Large intestine (tissue), 3 donors: ENCODE data around the gene C12orf42. TPM values are rescaled to one million over a fixed set of nuclear protein-coding genes. Genes with fewer than 3 reads are reported as not detected.
"Not testable (repeated sequence)": the region's sequence is repeated elsewhere in the genome, so short reads cannot be mapped to it uniquely, and the experiment has no call there.

Source experiments
- DNase-seq, 2 donors: peaks; one replicate each; pipeline versions ENCODE4 v3.0.0 to v3.0.0-alpha.2; 2013
- H3K27ac ChIP-seq: one replicate; pipeline ENCODE4 v1.5.1; 2013; ENCODE audit warnings: low read length
- H3K27me3 ChIP-seq: 2 replicates; pipeline ENCODE4 v1.6.1; 2013; ENCODE audit warnings: low read length; ENCODE audit not compliant: control insufficient read depth, insufficient read depth
- H3K36me3 ChIP-seq: 2 replicates; pipeline ENCODE4 v1.6.1; 2013; ENCODE audit warnings: low read length; ENCODE audit not compliant: control insufficient read depth, insufficient read depth
- H3K4me1 ChIP-seq: one replicate; pipeline ENCODE4 v1.6.1; 2013; ENCODE audit warnings: low read length; ENCODE audit not compliant: control insufficient read depth, insufficient read depth
- H3K4me3 ChIP-seq: one replicate; pipeline ENCODE4 v1.5.1; 2013; ENCODE audit warnings: low read length
- H3K9me3 ChIP-seq: one replicate; pipeline ENCODE4 v1.6.1; 2013; ENCODE audit warnings: mild to moderate bottlenecking, low read depth, low read length, moderate library complexity; ENCODE audit not compliant: control insufficient read depth
- WGBS: methylation state at CpG from one replicate; pipeline ENCODE4 v1.1.5; 2013; ENCODE audit warnings: low lambda C conversion rate; ENCODE audit not compliant: insufficient coverage; 5-methylcytosine and 5-hydroxymethylcytosine counted together
- polyA plus RNA-seq: library from polyadenylated mRNA; unstranded; fragments of 120-200 nt; gene quantifications from one replicate; pipeline ENCODE4 v1.2.1, GENCODE V29; 2013

Gene C12orf42
- polyA plus RNA-seq, 1 donor: 0.16 TPM

DNA sequence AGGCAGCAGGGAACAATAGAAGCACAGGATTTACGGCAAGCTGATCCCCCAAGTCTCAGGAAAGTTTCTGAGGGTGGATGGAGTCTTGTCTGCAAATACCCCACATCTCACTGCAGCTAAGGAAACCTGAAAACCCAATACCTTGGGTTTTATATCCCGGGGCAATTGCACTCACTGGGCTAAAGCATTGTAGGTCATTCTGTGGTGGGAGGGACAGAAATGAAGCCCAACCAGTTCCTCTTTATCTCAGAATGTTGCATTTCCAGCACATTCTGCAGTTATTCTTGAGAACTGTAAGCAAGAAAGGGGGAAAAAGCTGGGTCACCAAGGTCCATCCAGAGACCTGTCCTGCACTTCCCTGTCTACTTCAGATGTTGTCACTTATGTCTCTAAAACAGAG is 39.8 kb downstream of the C12orf42 start:
- H3K27me3 ChIP-seq: no peaks in the 10 kb centered on the region
- WGBS: no CpG with 5 or more reads among the region's 2 CpGs
- DNase-seq: no peak
- no peaks in the 10 kb centered on the region for H3K4me1 ChIP-seq
- no peaks in the 10 kb centered on the region for H3K9me3 ChIP-seq
- H3K27ac ChIP-seq: no peak overlapping the region
- no peak overlapping the region for H3K4me3 ChIP-seq
- no peaks in the 10 kb centered on the region for H3K36me3 ChIP-seq

DNA sequence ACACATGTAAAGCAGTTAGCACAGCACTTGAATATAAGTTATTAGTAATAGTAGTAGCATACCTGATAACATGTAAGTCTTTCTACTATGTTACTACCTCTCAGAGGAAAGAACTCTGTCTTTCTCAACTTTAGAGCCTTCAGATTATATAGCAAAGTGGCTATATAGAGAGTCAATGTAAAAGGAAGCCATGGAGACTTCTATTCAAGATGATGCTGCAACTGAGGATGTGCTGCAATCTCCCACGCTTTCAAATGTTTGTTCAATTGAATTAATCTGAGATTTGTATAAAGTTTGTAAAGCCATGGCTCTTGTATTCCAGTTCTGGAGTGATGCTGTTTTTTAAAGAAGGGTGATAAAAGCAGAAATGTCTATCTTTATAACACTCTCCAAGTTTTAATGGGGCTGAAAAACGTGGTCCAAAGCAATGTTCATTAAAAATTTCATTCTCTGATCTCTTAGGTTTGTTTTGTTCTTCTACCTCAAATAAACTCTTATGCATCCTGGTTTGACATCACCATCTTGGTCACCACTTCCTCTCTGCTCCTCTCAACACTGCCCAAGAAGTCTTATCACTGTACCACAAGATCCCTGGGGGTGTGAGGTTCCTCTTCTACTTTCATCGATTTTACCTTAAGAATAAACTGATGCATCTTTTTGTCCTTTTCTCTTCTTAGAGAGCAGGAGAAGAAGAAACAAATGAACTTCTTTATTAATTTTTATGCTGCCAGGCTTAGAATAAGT is 40.6 kb downstream of the C12orf42 start:
- 68% methylated on average over 2 of the region's 3 CpGs for WGBS
- Histone ChIP-seq H3K9me3 (no peaks in the 10 kb centered on the region), H3K36me3 (no peaks in the 10 kb centered on the region), H3K27ac (no peak overlapping the region), H3K4me1 (no peaks in the 10 kb centered on the region), H3K27me3 (no peaks in the 10 kb centered on the region), H3K4me3 (no peak overlapping the region)
- no peak for DNase-seq

DNA sequence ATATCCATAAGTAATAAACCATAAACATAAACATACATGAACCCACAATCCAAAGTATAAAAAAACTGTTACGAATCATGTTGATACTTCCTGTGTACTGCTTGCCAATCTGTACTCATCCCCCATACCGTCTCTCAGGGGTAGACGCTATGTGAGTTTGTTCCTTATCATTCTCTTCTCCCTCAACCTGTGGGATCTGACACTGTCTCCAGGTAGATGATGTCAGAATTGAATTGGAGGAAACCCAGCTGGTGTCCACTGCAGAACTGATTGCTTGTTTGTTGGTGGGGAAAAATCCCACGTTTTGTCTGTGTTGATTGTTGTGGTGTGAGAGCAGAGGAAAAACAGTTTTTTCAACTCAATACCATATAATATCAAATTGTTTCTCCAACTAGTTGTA is 50.8 kb downstream of the C12orf42 start:
- H3K4me1 ChIP-seq: no peaks in the 10 kb centered on the region
- no peak for DNase-seq
- no peak overlapping the region for H3K27ac ChIP-seq
- H3K27me3 ChIP-seq: no peaks in the 10 kb centered on the region
- no peak overlapping the region for H3K4me3 ChIP-seq
- no peaks in the 10 kb centered on the region for H3K36me3 ChIP-seq
- WGBS: no CpG with 5 or more reads among the region's 4 CpGs
- H3K9me3 ChIP-seq: no peaks in the 10 kb centered on the region

DNA sequence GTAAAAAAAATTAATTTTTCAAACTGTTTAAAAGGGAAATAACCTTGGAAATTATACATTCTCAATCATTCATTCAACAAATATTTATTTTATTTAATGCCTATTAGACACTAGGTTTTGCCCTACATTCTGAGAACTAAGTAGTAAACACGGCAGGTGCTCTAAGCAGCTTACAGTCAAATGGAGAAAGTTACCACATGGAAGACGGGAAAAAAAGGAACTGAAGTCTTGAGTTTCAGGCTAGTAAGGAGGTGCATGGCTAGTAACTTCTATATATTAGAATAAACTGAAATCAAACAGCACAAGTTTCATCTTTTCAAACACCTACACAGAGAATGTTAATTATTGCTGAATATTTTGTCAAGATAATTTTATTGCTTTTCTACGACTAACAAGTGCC is 52.9 kb downstream of the C12orf42 start:
- Histone ChIP-seq H3K4me3 (no peak overlapping the region), H3K9me3 (no peaks in the 10 kb centered on the region), H3K27ac (no peak overlapping the region), H3K36me3 (no peaks in the 10 kb centered on the region), H3K4me1 (no peaks in the 10 kb centered on the region), H3K27me3 (no peaks in the 10 kb centered on the region)
- WGBS: 82% methylated on average over 3 of the region's 3 CpGs
- DNase-seq: no peak

DNA sequence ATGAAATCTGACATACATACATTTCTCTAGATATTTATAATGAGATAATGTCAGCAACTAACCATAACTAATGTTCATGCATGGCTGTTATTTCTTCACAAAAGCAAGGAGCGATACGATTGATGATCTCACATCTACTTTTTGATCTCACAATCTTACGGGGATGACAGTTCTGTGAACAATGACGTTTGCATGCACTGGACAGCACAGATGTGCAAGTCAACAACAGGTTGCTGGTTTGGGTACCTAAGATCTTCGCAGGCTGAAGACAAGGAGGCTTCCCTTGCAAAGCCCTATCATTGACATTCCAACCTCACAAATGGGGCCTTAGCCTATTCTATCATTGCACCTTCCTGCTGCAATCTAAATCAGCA is 53.6 kb downstream of the C12orf42 start:
- H3K36me3 ChIP-seq: no peaks in the 10 kb centered on the region
- H3K4me3 ChIP-seq: no peak overlapping the region
- no CpG with 5 or more reads among the region's 5 CpGs for WGBS
- no peak overlapping the region for H3K27ac ChIP-seq
- H3K9me3 ChIP-seq: no peaks in the 10 kb centered on the region
- no peaks in the 10 kb centered on the region for H3K27me3 ChIP-seq
- DNase-seq: no peak
- H3K4me1 ChIP-seq: no peaks in the 10 kb centered on the region

DNA sequence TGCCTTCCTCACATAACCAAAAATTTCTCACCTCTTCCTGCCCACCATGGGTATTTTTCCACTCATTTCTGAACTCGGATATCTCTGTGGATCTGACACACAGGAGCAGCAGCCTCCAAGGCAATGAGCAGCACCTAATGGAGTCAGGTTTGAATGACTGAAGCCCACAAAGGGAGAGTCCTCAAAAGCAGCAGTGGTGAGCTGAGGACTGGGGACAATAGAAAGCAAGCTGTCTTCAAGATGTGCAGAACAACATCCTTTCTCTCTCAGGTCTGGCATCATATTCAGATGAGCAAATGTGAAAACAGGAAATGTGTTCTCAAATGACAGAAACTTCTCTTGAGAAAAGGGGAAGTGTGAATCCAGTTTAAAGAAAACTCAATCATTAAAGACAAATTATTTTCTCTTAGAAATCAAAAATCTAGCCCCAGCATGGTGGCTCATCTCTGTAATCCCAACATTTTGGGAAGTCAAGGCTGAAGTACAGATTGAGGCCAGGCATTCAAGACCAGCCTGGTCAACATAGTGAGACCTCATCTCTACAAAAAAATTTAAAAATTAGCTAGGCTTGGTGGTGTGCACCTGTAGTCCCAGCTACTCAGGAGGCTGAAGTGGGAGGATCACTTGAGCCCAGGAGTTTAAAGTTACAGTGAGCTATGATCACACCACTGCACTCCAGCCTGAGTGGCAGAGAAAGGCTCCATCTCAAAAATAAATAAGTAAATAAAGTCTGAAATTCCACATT is 54.2 kb downstream of the C12orf42 start:
- H3K27ac ChIP-seq: no peak overlapping the region
- H3K9me3 ChIP-seq: no peaks in the 10 kb centered on the region
- WGBS: no CpG with 5 or more reads among the region's 1 CpG
- no peaks in the 10 kb centered on the region for H3K27me3 ChIP-seq
- H3K4me3 ChIP-seq: no peak overlapping the region
- no peaks in the 10 kb centered on the region for H3K36me3 ChIP-seq
- DNase-seq: no peak
- H3K4me1 ChIP-seq: no peaks in the 10 kb centered on the region

DNA sequence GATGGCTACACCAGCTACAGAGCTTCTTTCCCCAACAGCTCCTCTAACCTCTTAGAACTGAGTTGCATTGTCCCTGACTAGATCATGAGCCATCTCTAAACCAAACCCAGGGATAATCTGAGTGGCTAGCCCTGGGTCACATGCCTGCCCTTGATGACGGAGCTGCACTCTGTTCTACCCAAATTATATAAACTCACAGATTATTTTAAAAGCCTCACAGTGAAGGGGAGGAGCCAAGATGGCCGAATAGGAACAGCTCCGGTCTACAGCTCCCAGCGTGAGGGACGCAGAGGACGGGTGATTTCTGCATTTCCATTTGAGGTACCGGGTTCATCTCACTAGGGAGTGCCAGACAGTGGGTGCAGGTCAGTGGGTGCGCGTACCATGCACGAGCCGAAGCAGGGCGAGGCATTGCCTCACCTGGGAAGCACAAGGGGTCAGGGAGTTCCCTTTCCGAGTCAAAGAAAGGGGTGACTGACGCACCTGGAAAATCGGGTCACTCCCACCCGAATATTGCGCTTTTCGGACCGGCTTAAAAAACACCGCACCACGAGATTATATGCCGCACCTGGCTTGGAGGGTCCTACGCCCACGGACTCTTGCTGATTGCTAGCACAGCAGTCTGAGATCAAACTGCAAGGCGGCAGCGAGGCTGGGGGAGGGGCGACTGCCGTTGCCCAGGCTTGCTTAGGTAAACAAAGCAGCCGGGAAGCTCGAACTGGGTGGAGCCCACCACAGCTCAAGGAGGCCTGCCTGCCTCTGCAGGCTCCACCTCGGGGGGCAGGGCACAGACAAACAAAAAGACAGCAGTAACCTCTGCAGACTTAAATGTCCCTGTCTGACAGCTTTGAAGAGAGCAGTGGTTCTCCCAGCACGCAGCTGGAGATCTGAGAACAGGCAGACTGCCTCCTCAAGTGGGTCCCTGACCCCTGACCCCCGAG is 61.3 kb downstream of the C12orf42 start:
- H3K4me1 ChIP-seq, H3K4me3 ChIP-seq, DNase-seq, H3K27me3 ChIP-seq, H3K36me3 ChIP-seq, H3K9me3 ChIP-seq, H3K27ac ChIP-seq: not testable (repeated sequence)
- no CpG with 5 or more reads among the region's 33 CpGs for WGBS

DNA sequence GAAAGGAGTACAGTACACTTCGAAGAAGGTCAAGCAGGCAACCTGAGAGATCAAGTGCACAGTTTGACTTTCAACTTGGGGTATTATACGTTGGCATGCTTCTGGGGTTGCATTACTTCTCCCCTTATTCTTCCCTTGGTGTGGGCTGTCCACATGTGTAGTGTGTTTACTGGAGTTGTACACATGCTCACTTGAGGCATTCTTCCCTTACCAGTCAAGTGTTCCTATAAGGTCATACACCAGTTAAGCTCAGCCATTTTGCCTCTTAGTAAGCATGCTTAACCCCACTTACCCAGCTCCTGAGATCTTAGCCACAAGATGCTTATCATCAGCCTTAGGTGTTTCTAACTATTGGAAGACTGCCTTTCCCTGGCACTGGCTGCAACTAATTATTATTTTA is 63.8 kb downstream of the C12orf42 start:
- H3K27me3 ChIP-seq: no peaks in the 10 kb centered on the region

DNA sequence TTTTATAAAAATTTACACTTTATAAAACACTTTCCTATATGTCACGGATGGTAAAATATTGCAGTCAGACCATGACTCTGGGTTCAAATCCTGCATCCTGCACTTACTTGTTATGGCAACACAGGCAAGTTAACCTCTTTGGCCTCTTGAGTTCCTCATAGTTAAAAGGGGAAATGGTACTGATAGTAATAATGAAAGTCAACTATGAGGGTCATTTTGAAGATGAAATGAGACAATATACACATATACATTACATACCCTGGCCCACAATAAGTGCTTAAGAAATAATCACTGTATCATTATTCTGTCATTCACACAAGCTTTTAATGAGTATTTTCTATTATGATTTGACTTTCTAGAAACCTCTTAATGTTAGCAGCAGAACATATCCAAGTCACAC is 64.4 kb downstream of the C12orf42 start:
- Histone ChIP-seq H3K27ac (no peak overlapping the region), H3K27me3 (no peaks in the 10 kb centered on the region), H3K4me1 (no peaks in the 10 kb centered on the region), H3K36me3 (no peaks in the 10 kb centered on the region), H3K9me3 (no peaks in the 10 kb centered on the region), H3K4me3 (no peak overlapping the region)
- no CpG with 5 or more reads among the region's 1 CpG for WGBS
- DNase-seq: no peak

More for the DNA sequence above, 63.8 kb downstream of the C12orf42 start:
- H3K36me3 ChIP-seq: no peaks in the 10 kb centered on the region
- H3K4me1 ChIP-seq: no peaks in the 10 kb centered on the region
- no peak overlapping the region for H3K27ac ChIP-seq
- 100% methylated on average over 1 of the region's 2 CpGs for WGBS
- no peaks in the 10 kb centered on the region for H3K9me3 ChIP-seq
- no peak for DNase-seq
- no peak overlapping the region for H3K4me3 ChIP-seq

DNA sequence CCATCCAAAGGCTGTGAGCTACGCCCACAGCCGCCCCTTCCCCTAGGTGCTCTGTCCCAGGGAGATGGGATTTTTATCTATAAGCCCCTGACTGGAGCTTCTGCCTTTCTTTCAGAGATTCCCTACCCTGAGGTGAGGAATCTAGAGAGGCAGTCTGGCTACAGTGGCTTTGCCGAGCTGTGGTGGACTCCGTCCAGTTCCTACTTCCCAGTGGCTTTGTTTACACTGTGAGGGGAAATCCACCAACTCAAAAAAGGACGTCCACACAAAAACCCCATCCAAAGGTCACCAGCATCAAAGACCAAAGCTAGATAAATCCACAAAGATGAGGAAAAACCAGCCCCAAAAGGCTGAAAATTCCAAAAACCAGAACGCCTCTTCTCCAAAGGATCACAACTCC is 70.1 kb downstream of the C12orf42 start:
- H3K4me3 ChIP-seq, DNase-seq, H3K9me3 ChIP-seq, H3K27me3 ChIP-seq, H3K4me1 ChIP-seq, H3K36me3 ChIP-seq, H3K27ac ChIP-seq: not testable (repeated sequence)
- WGBS: no CpG with 5 or more reads among the region's 6 CpGs
